K562 (cell line): ENCODE measurements around the gene KCNAB1.

Source experiments
- GABPA ChIP-seq: fragments of 200-800 bp; sonication (Bioruptor generic); conservative IDR thresholded peaks from 2 replicates; pipeline ENCODE4 v1.6.1; 2016; ENCODE audit warnings: low read depth, missing genetic modification characterization, missing compliant biosample characterization
- GTF2F1 ChIP-seq: IDR thresholded peaks from 2 replicates; pipeline ENCODE4 v1.6.1; 2011; ENCODE audit warnings: low read depth, low read length, improper control_type of control experiment
- POLR2A ChIP-seq: fragments of 450-650 bp; conservative IDR thresholded peaks from 2 replicates; pipeline ENCODE4 v1.6.1; 2016
- U2AF1 ChIP-seq: fragments of 200-400 bp; formaldehyde crosslinking; optimal IDR thresholded peaks from 2 replicates; pipeline ENCODE3; 2017; ENCODE audit warnings: mild to moderate bottlenecking, low read depth, low read length, moderate library complexity
- YY1 ChIP-seq, 3 experiments: IDR thresholded peaks; 2 replicates each; pipeline ENCODE4 v1.6.1; 2011; ENCODE audit warnings: low read length in 2 of 3, mild to moderate bottlenecking in 2 of 3, moderate library complexity in 2 of 3, borderline replicate concordance in 1 of 3, control low read depth in 1 of 3, low read depth in 1 of 3; ENCODE audit not compliant: insufficient read depth in 3 of 3, insufficient replicate concordance in 2 of 3, control insufficient read depth in 1 of 3, insufficient read length in 1 of 3; ENCODE audit errors: extremely low read depth in 1 of 3
- ZFP1 ChIP-seq: fragments of 450-650 bp; formaldehyde crosslinking; IDR thresholded peaks from 2 replicates; pipeline ENCODE4 v1.4.0; 2020; ENCODE audit warnings: mild to moderate bottlenecking, mixed read lengths
- TF ChIP-seq, protein P1 (sequence below), 3 experiments: IDR thresholded peaks in 2 of 3; conservative IDR thresholded peaks in 1 of 3; 2 replicates each; pipeline ENCODE4 v1.5.1; 2011 to 2012; ENCODE audit warnings: low read length in 3 of 3, mild to moderate bottlenecking in 3 of 3, control low read depth in 2 of 3, improper control_type of control experiment in 1 of 3, inconsistent platforms in 1 of 3, low read depth in 1 of 3, mixed read lengths in 1 of 3, moderate library complexity in 1 of 3; ENCODE audit not compliant: insufficient read depth in 2 of 3
- TF ChIP-seq, protein P2 (sequence below): fragments of 450-650 bp; IDR thresholded peaks from 2 replicates; pipeline ENCODE4 v1.6.1; 2017; ENCODE audit warnings: mild to moderate bottlenecking, moderate library complexity

DNA sequence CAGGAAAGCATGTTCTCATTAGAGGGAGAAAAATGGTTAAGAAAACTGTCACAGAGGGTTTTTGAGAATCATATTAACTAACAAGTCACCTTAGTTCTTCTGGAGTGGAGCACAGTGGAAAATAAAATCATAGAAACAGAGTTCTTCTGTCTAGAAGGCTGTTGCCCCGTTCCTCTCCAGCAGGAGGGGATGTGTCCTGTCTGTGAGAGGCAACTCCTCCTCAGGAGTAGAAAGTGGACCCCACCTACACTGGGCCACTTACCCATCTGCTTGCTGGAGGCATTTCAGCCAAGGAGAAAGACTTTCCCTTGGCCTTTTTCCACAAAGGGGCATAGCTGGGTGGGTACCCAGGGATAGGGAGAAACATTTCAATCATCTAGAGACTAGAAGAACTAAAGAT lies 327.9 kb downstream of the KCNAB1 start:
- no peak for TF ChIP-seq ZFP1 (CRISPR knock-in tag)
- no peak for TF ChIP-seq YY1 (IDR thresholded peaks at IDR 0.05; ENCODE audit: borderline replicate concordance in 1 of 3, control insufficient read depth in 1 of 3, extremely low read depth in 1 of 3, insufficient read depth in 3 of 3, insufficient read length in 1 of 3, insufficient replicate concordance in 2 of 3, low read depth in 1 of 3, low read length in 2 of 3)
- TF ChIP-seq, protein P1, sequence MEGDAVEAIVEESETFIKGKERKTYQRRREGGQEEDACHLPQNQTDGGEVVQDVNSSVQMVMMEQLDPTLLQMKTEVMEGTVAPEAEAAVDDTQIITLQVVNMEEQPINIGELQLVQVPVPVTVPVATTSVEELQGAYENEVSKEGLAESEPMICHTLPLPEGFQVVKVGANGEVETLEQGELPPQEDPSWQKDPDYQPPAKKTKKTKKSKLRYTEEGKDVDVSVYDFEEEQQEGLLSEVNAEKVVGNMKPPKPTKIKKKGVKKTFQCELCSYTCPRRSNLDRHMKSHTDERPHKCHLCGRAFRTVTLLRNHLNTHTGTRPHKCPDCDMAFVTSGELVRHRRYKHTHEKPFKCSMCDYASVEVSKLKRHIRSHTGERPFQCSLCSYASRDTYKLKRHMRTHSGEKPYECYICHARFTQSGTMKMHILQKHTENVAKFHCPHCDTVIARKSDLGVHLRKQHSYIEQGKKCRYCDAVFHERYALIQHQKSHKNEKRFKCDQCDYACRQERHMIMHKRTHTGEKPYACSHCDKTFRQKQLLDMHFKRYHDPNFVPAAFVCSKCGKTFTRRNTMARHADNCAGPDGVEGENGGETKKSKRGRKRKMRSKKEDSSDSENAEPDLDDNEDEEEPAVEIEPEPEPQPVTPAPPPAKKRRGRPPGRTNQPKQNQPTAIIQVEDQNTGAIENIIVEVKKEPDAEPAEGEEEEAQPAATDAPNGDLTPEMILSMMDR (IDR thresholded peaks at IDR 0.05 in 2 of 3, conservative IDR thresholded peaks at IDR 0.05 in 1 of 3; ENCODE audit: insufficient read depth in 2 of 3, low read depth in 1 of 3, low read length in 3 of 3) = peak; percentile 76
- TF ChIP-seq GTF2F1 = no peak
- TF ChIP-seq POLR2A = no peak
- TF ChIP-seq, protein P2, sequence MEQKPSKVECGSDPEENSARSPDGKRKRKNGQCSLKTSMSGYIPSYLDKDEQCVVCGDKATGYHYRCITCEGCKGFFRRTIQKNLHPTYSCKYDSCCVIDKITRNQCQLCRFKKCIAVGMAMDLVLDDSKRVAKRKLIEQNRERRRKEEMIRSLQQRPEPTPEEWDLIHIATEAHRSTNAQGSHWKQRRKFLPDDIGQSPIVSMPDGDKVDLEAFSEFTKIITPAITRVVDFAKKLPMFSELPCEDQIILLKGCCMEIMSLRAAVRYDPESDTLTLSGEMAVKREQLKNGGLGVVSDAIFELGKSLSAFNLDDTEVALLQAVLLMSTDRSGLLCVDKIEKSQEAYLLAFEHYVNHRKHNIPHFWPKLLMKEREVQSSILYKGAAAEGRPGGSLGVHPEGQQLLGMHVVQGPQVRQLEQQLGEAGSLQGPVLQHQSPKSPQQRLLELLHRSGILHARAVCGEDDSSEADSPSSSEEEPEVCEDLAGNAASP = no peak
- TF ChIP-seq U2AF1 = no peak
- TF ChIP-seq GABPA (tag) = no peak
